B cell (primary cell): Measurements from ENCODE around the gene JPT2. TPM values are rescaled to one million over a fixed set of nuclear protein-coding genes. Genes with fewer than 3 reads are reported as not detected.

Source experiments
- ATAC-seq: fragments of 200-7000 bp; cut with Tn5 transposase; one replicate; pipeline ENCODE4 v1.10.0; 2021; ENCODE audit warnings: low read depth, mild to moderate bottlenecking, moderate number of reproducible peaks, moderate library complexity
- CTCF ChIA-PET: fragments of 350-600 bp; sonication (Branson Sonifier 250); formaldehyde crosslinking; loops from one replicate; lab custom pipeline; 2021; ENCODE audit warnings: antibody characterized with exemption, inconsistent platforms; lab: Charles Lee
- POLR2A ChIA-PET: fragments of 350-600 bp; sonication (Branson Sonifier 250); formaldehyde crosslinking; loops from one replicate; lab custom pipeline; 2021; ENCODE audit warnings: antibody characterized with exemption; lab: Charles Lee
- DNase-seq: peaks from one replicate; pipeline ENCODE4 v3.0.0; 2013
- H2AFZ ChIP-seq: 2 replicates; pipeline ENCODE4 v1.6.1; 2012; ENCODE audit warnings: mild to moderate bottlenecking, low read depth, low read length; ENCODE audit not compliant: insufficient read depth, poor library complexity, severe bottlenecking
- H3K27ac ChIP-seq, 2 donors: 1 replicate in 1 of 2; 2 replicates in 1 of 2; pipeline ENCODE4 v1.5.1; 2012 to 2013; ENCODE audit warnings: low read length in 2 of 2, mild to moderate bottlenecking in 2 of 2, moderate library complexity in 1 of 2
- H3K27me3 ChIP-seq, 4 experiments: fragments of 200-600 bp in 1 of 4; sonication (generic) in 1 of 4; replicated peaks in 1 of 4; 1 replicate in 2 of 4; 2 replicates in 2 of 4; pipeline versions ENCODE4 v1.6.1 to v1.7.0; 2013 to 2016; ENCODE audit warnings: low read length in 3 of 4, mild to moderate bottlenecking in 2 of 4, mixed read lengths in 1 of 4, moderate library complexity in 1 of 4; ENCODE audit not compliant: insufficient read depth in 4 of 4, control insufficient read depth in 3 of 4; ENCODE audit errors: control extremely low read depth in 1 of 4
- H3K36me3 ChIP-seq, 2 experiments: replicated peaks in 1 of 2; 1 replicate in 1 of 2; 2 replicates in 1 of 2; pipeline versions ENCODE4 v1.6.1 to v1.7.1; 2013; ENCODE audit warnings: low read length in 1 of 2; ENCODE audit not compliant: insufficient read depth in 2 of 2, control insufficient read depth in 1 of 2; ENCODE audit errors: control extremely low read depth in 1 of 2, extremely low read depth in 1 of 2
- H3K4me1 ChIP-seq, 2 donors: fragments of 200-600 bp in 1 of 2; sonication (generic) in 1 of 2; 1 replicate in 1 of 2; 2 replicates in 1 of 2; pipeline versions ENCODE4 v1.5.1 to v1.6.1; 2013 to 2017; ENCODE audit warnings: low read length in 2 of 2; ENCODE audit not compliant: control insufficient read depth in 2 of 2, insufficient read depth in 2 of 2
- H3K4me2 ChIP-seq: replicated peaks from 2 replicates; pipeline ENCODE3; 2012; ENCODE audit warnings: mild to moderate bottlenecking, low read depth, low read length; ENCODE audit not compliant: poor library complexity, severe bottlenecking
- H3K4me3 ChIP-seq, 5 experiments: fragments of 200-600 bp in 1 of 5; sonication (generic) in 1 of 5; 1 replicate in 3 of 5; 2 replicates in 2 of 5; pipeline versions ENCODE4 v1.5.1 to v1.7.0; 2011 to 2016; ENCODE audit warnings: low read length in 4 of 5, mild to moderate bottlenecking in 4 of 5, low read depth in 2 of 5, control low read depth in 1 of 5, moderate library complexity in 1 of 5; ENCODE audit not compliant: insufficient read depth in 1 of 5; ENCODE audit errors: control extremely low read depth in 1 of 5, extremely low read depth in 1 of 5
- H3K79me2 ChIP-seq: fragments of 200-600 bp; sonication (generic); one replicate; pipeline ENCODE4 v1.6.0; 2016; ENCODE audit warnings: low read length; ENCODE audit not compliant: control insufficient read depth, insufficient read depth
- H3K9ac ChIP-seq: fragments of 200-600 bp; sonication (generic); 2 replicates; pipeline ENCODE4 v1.6.1; 2017; ENCODE audit warnings: mild to moderate bottlenecking, low read length, moderate library complexity
- H3K9me3 ChIP-seq, 3 donors: one replicate each; pipeline versions ENCODE4 v1.6.1 to v1.7.1; 2013; ENCODE audit warnings: low read length in 2 of 3; ENCODE audit not compliant: control insufficient read depth in 2 of 3, insufficient read depth in 1 of 3; ENCODE audit errors: control extremely low read depth in 1 of 3
- H4K20me1 ChIP-seq: 2 replicates; pipeline ENCODE4 v1.6.0; 2012; ENCODE audit warnings: mild to moderate bottlenecking, low read length; ENCODE audit not compliant: insufficient read depth, control insufficient read depth, poor library complexity, severe bottlenecking
- H3K27ac Mint-ChIP-seq: one replicate; pipeline ENCODE4 v1.8.0; 2021; ENCODE audit warnings: mixed read lengths
- H3K27me3 Mint-ChIP-seq: one replicate; pipeline ENCODE4 v1.8.0; 2021; ENCODE audit warnings: mixed read lengths
- H3K4me1 Mint-ChIP-seq: one replicate; pipeline ENCODE4 v1.8.0; 2021; ENCODE audit warnings: mixed read lengths
- H3K4me3 Mint-ChIP-seq: one replicate; pipeline ENCODE4 v1.8.0; 2021; ENCODE audit warnings: mixed read lengths
- H3K9me3 Mint-ChIP-seq: one replicate; pipeline ENCODE4 v1.8.0; 2022; ENCODE audit warnings: mixed read lengths; ENCODE audit not compliant: insufficient read depth
- CTCF ChIP-seq: fragments of 200-600 bp; IDR thresholded peaks from one replicate; pipeline ENCODE4 v1.8.0; 2022; ENCODE audit warnings: antibody characterized with exemption, mild to moderate bottlenecking
- EZH2 ChIP-seq: IDR thresholded peaks from 2 replicates; pipeline ENCODE4 v1.6.1; 2012; ENCODE audit warnings: borderline replicate concordance, low read depth, mild to moderate bottlenecking, moderate library complexity, low read length; ENCODE audit not compliant: insufficient read depth, poor library complexity, severe bottlenecking
- WGBS: methylation state at CpG from one replicate; pipeline ENCODE4 v1.1.5; 2013; ENCODE audit warnings: missing lambda C conversion rate; ENCODE audit not compliant: insufficient coverage; 5-methylcytosine and 5-hydroxymethylcytosine counted together
- intact Hi-C: fragments of 100-400 bp; cut with micrococcal nuclease; formaldehyde crosslinking; loops from one replicate; pipeline ENCODE4 v1.10.0; 2022
- polyA plus RNA-seq: library from polyadenylated mRNA; depleted of rRNA; stranded (reverse); fragments of >200 nt; gene quantifications from 2 replicates; pipeline ENCODE4 v1.2.3, GENCODE V29; 2012
- total RNA-seq, 2 donors: library from RNA; stranded (reverse); fragments of 120-200 nt in 1 of 2; gene quantifications; 1 replicate in 1 of 2; 2 replicates in 1 of 2; pipeline versions ENCODE4 v1.2.3 to v1.2.4, GENCODE V29; 2013 to 2022

The JPT2 gene
- total and polyA plus RNA-seq, 2 donors (not counting 1 experiment from before 2014, with no cell fraction given), result 10.7 to 45.7 TPM

DNA sequence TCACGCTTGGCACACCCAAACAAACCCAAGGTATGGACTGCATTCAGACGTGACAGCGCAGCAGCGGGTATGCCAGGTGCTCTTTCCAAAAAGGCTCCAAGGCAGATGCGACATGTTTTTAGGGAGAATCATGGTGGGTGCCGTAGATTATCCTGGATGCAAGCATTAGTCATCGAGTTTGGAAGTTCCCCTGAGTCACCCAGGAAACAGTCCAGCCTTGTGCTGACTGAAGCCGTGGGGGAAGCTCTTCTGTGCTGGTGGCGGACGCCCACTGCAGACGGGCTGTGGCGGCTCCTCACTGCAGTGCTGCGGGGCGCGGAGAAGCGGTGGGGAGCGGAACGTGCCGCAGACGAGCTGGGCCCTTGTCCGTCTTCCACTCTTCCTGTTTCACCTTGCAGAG is 13.9 kb downstream of the JPT2 start:
- no peak overlapping the region for H3K4me3 Mint-ChIP-seq
- Histone ChIP-seq H3K79me2 (peaks cover 33% of the 10 kb centered on the region), H4K20me1 (peaks cover 45% of the 10 kb centered on the region), H2AFZ (no peak overlapping the region), H3K9me3 (no peaks in the 10 kb centered on the region), H3K36me3 (peaks cover 3 to 76% of the 10 kb centered on the region in 2 experiments), H3K4me1 (no peaks in the 10 kb centered on the region), H3K9ac (no peak overlapping the region), H3K4me3 (no peak overlapping the region), H3K27ac (no peak overlapping the region), H3K4me2 (no peak overlapping the region), H3K27me3 (no peaks in the 10 kb centered on the region)
- H3K27me3 Mint-ChIP-seq, result no peaks in the 10 kb centered on the region
- ATAC-seq (no peak), DNase-seq (no peak)
- peaks cover 2% of the 10 kb centered on the region for H3K4me1 Mint-ChIP-seq
- no peak overlapping the region for H3K27ac Mint-ChIP-seq
- H3K9me3 Mint-ChIP-seq, result no peaks in the 10 kb centered on the region
- intact Hi-C loops, result no loop called here
- 94% methylated on average over 21 of the region's 21 CpGs for WGBS
- POLR2A ChIA-PET, result no interaction called here
- CTCF ChIA-PET, result interaction anchor here (1.3 kb wide), 1 partner anchor 14 kb away, joined by 4 read pairs; the partner anchor contains the start of gene MAPK8IP3
- no peak for TF ChIP-seq CTCF
- no peak for TF ChIP-seq EZH2

DNA sequence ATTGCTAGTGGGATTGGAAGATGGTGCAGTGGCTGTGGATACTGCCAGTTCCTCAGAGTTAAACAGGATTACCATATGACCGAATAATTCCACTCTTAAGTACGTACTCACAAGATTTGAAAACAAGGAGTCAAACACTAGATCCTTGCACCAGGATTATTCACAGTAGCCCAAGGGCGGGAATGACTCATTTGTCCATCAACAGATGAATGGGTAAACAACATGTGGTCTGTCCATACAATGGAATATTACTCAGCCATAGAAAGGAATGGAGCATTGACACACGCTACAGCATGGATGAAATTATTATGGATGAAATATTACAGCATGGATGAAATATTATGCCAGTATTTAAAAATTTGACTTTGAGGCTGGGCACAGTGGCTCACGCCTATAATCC is 18.8 kb downstream of the JPT2 start:
- Mint-ChIP-seq H3K27ac (no peak overlapping the region), H3K27me3 (no peaks in the 10 kb centered on the region), H3K4me3 (no peak overlapping the region), H3K4me1 (no peaks in the 10 kb centered on the region), H3K9me3 (no peaks in the 10 kb centered on the region)
- no peak for TF ChIP-seq EZH2
- TF ChIP-seq CTCF, result no peak
- WGBS, result 100% methylated on average over 2 of the region's 5 CpGs
- Histone ChIP-seq H3K79me2 (peaks cover 6% of the 10 kb centered on the region), H3K36me3 (peaks cover 11 to 75% of the 10 kb centered on the region in 2 experiments), H3K27me3 (no peaks in the 10 kb centered on the region), H3K9me3 (no peaks in the 10 kb centered on the region), H4K20me1 (peaks cover 13% of the 10 kb centered on the region), H3K9ac (no peak overlapping the region), H3K27ac (no peak overlapping the region), H3K4me2 (no peak overlapping the region), H2AFZ (no peak overlapping the region), H3K4me1 (no peaks in the 10 kb centered on the region), H3K4me3 (no peak overlapping the region)
- ATAC-seq, result no peak
- CTCF ChIA-PET, result no interaction called here
- intact Hi-C loops, result no loop called here
- POLR2A ChIA-PET, result no interaction called here
- no peak for DNase-seq
